Cerebellar cortex (tissue), 1 donor: ENCODE data around the gene WDR88.
"Not testable (repeated sequence)": the region's sequence is repeated elsewhere in the genome, so short reads cannot be mapped to it uniquely, and the experiment has no call there.

ENCODE experiments used
- DNase-seq: peaks from one replicate; pipeline ENCODE4 v3.0.0-alpha.2; 2015; ENCODE audit warnings: low spot score

WDR88 gene

GRCh38 chr19:33129901-33130300 is 2.0 kb upstream of the WDR88 start:
- no peak for DNase-seq

GRCh38 chr19:33130433-33130832 is 1.5 kb upstream of the WDR88 start:
- DNase-seq: no peak

- DNase-seq: no peak
Measured at GRCh38 chr19:33132425-33132824, 511 bp downstream of the WDR88 start.

GRCh38 chr19:33133438-33134031 is 1.6 kb downstream of the WDR88 start:
- DNase-seq: no peak

- no peak for DNase-seq
Measured at GRCh38 chr19:33134571-33135041, 2.7 kb downstream of the WDR88 start.

- no peak for DNase-seq
Measured at GRCh38 chr19:33139165-33139564, 7.3 kb downstream of the WDR88 start.

- peak; percentile 74 for DNase-seq
Measured at GRCh38 chr19:33143897-33144405, 12.0 kb downstream of the WDR88 start.

GRCh38 chr19:33146209-33146608 is 14.3 kb downstream of the WDR88 start:
- no peak for DNase-seq

- DNase-seq: no peak
Measured at GRCh38 chr19:33147538-33147937, 15.6 kb downstream of the WDR88 start.

- no peak for DNase-seq
Measured at GRCh38 chr19:33150852-33151518, 19.1 kb downstream of the WDR88 start.

GRCh38 chr19:33152176-33152575 is 20.3 kb downstream of the WDR88 start:
- DNase-seq: no peak

GRCh38 chr19:33152625-33153024 is 20.7 kb downstream of the WDR88 start:
- not testable (repeated sequence) for DNase-seq

- DNase-seq: not testable (repeated sequence)
Measured at GRCh38 chr19:33154313-33154712, 22.4 kb downstream of the WDR88 start.

- DNase-seq: no peak
Measured at GRCh38 chr19:33156334-33156733, 24.4 kb downstream of the WDR88 start.

- DNase-seq: no peak
Measured at GRCh38 chr19:33157906-33158305, 26.0 kb downstream of the WDR88 start.

GRCh38 chr19:33158365-33158764 is 26.5 kb downstream of the WDR88 start:
- no peak for DNase-seq

- no peak for DNase-seq
Measured at GRCh38 chr19:33159149-33159548, 27.2 kb downstream of the WDR88 start.

GRCh38 chr19:33159893-33160292 is 28.0 kb downstream of the WDR88 start:
- DNase-seq: no peak

- DNase-seq: no peak
Measured at GRCh38 chr19:33161201-33161600, 29.3 kb downstream of the WDR88 start.

- no peak for DNase-seq
Measured at GRCh38 chr19:33163481-33163880, 31.6 kb downstream of the WDR88 start.

GRCh38 chr19:33166037-33166436 is 34.1 kb downstream of the WDR88 start:
- DNase-seq: not testable (repeated sequence)

- no peak for DNase-seq
Measured at GRCh38 chr19:33167438-33167837, 35.5 kb downstream of the WDR88 start.

- no peak for DNase-seq
Measured at GRCh38 chr19:33168528-33168927, 36.6 kb downstream of the WDR88 start.
